GM12891 (cell line): ENCODE data around the gene FKBP5. TPM values are rescaled to one million over a fixed set of nuclear protein-coding genes. Genes with fewer than 3 reads are reported as not detected.
"Not testable (repeated sequence)": the region's sequence is repeated elsewhere in the genome, so short reads cannot be mapped to it uniquely, and the experiment has no call there.

Experiments
- DNase-seq: peaks from one replicate; pipeline ENCODE4 v3.0.0; 2011; ENCODE audit warnings: low spot score; ENCODE audit not compliant: insufficient read length
- FAIRE-seq: peaks from 2 replicates; lab custom pipeline; 2011; peaks lifted over from hg19 to GRCh38; lab: Jason Lieb, UNC
- PAX5 ChIP-seq: IDR thresholded peaks from 2 replicates; pipeline ENCODE4 v1.6.1; 2011; ENCODE audit warnings: low read length, moderate library complexity, mild to moderate bottlenecking; ENCODE audit not compliant: insufficient read depth, severe bottlenecking
- POLR2A ChIP-seq: IDR thresholded peaks from 2 replicates; pipeline ENCODE4 v1.6.1; 2011; ENCODE audit warnings: low read depth, low read length, control low read depth
- POLR2AphosphoS5 ChIP-seq: IDR thresholded peaks from 2 replicates; pipeline ENCODE4 v1.6.1; 2011; ENCODE audit warnings: low read depth, low read length, control low read depth
- POU2F2 ChIP-seq: IDR thresholded peaks from 2 replicates; pipeline ENCODE4 v1.6.1; 2011; ENCODE audit warnings: low read depth, mild to moderate bottlenecking, control low read depth, low read length, moderate library complexity
- SPI1 ChIP-seq: IDR thresholded peaks from 2 replicates; pipeline ENCODE4 v1.6.1; 2011; ENCODE audit warnings: low read depth, low read length, control low read depth
- TAF1 ChIP-seq: IDR thresholded peaks from 2 replicates; pipeline ENCODE4 v1.6.1; 2011; ENCODE audit warnings: low read depth, low read length, control low read depth
- polyA plus RNA-seq: library from polyadenylated mRNA; unstranded; fragments of >200 nt; gene quantifications from one replicate; pipeline ENCODE4 v1.2.1, GENCODE V29; 2012; ENCODE audit warnings: low read depth, missing spikeins, inconsistent platforms; ENCODE audit not compliant: missing spikeins

FKBP5 gene
- 36.6 TPM for polyA plus RNA-seq

GRCh38 chr6:35688605-35689322 is at the start of gene FKBP5:
TSS of gene FKBP5 (minus strand) at chr6:35688915. CDS start at chr6:35642824, 46,091 bp downstream.
- FAIRE-seq (peak; percentile 91), DNase-seq (peak; percentile 92)
- TF ChIP-seq SPI1 (no peak), POU2F2 (peak; percentile 95), TAF1 (peak; percentile 79), PAX5 (no peak), POLR2A (peak; percentile 55; the same call in 1 of the 2 replicates), POLR2AphosphoS5 (peak; percentile 57; the same call in 1 of the 2 replicates)

- DNase-seq (peak; percentile 51), FAIRE-seq (peak; percentile 86)
- TF ChIP-seq TAF1 (no peak), PAX5 (no peak), SPI1 (no peak), POLR2A (no peak)
Measured at GRCh38 chr6:35737413-35738211, 48.9 kb upstream of the FKBP5 start.

GRCh38 chr6:35736982-35737412 is 48.3 kb upstream of the FKBP5 start, which contains the start of gene ARMC12:
TSS of gene ARMC12 (plus strand) at chr6:35737032. CDS start at chr6:35737109, 77 bp downstream.
- FAIRE-seq (no peak), DNase-seq (no peak)
- TF ChIP-seq PAX5 (no peak), POLR2AphosphoS5 (no peak), SPI1 (no peak), POLR2A (no peak), TAF1 (no peak), POU2F2 (no peak)

- DNase-seq (peak; percentile 68), FAIRE-seq (no peak)
- TF ChIP-seq POLR2AphosphoS5: no peak
Measured at GRCh38 chr6:35736253-35736894, 47.7 kb upstream of the FKBP5 start.

- TF ChIP-seq POLR2A (no peak), SPI1 (no peak), POLR2AphosphoS5 (no peak), PAX5 (no peak), POU2F2 (no peak), TAF1 (no peak)
- DNase-seq (no peak), FAIRE-seq (no peak)
Measured at GRCh38 chr6:35735452-35735851, 46.7 kb upstream of the FKBP5 start.

GRCh38 chr6:35734319-35734718 is 45.6 kb upstream of the FKBP5 start:
- FAIRE-seq, DNase-seq: not testable (repeated sequence)

- FAIRE-seq: no peak
- TF ChIP-seq POLR2AphosphoS5: no peak
- TF ChIP-seq PAX5: no peak
- no peak for TF ChIP-seq POLR2A
- TF ChIP-seq POU2F2: no peak
- no peak for TF ChIP-seq TAF1
- TF ChIP-seq SPI1: no peak
- no peak for DNase-seq
Measured at GRCh38 chr6:35733633-35734032, 44.9 kb upstream of the FKBP5 start.

GRCh38 chr6:35731736-35732532 is 43.2 kb upstream of the FKBP5 start:
- FAIRE-seq: peak; percentile 86
- peak; percentile 87 for DNase-seq
- TF ChIP-seq TAF1: peak; percentile 1; the same call in 1 of the 2 replicates
- TF ChIP-seq SPI1: no peak
- peak; percentile 84 for TF ChIP-seq POLR2A
- TF ChIP-seq POLR2AphosphoS5: peak; percentile 68; the same call in 1 of the 2 replicates
- TF ChIP-seq POU2F2: no peak; the same call in 1 of the 2 replicates
- peak; percentile 3 for TF ChIP-seq PAX5

GRCh38 chr6:35731414-35731735 is 42.7 kb upstream of the FKBP5 start:
- DNase-seq (peak; percentile 88), FAIRE-seq (peak; percentile 90)
- TF ChIP-seq POLR2A (peak; percentile 58), TAF1 (peak; percentile 20), POLR2AphosphoS5 (peak; percentile 75), POU2F2 (no peak)
